ENCODE results near the gene VSX1. TPM values are rescaled to one million over a fixed set of nuclear protein-coding genes. Genes with fewer than 3 reads are reported as not detected.
A peak's percentile ranks its signal among the peaks of the same experiment; 100 is the strongest.

VSX1 gene
- total and polyA plus RNA-seq, 2 donors (not counting 1 experiment from before 2014, with no cell fraction given): not detected

- H2AFZ ChIP-seq (ENCODE audit: insufficient read depth, low read depth, low read length, poor library complexity, severe bottlenecking): peak overlapping the region; percentile 16
- H3K27me3 ChIP-seq (replicated peaks in 1 of 4; ENCODE audit: control extremely low read depth in 1 of 4, control insufficient read depth in 3 of 4, insufficient read depth in 4 of 4, low read length in 3 of 4): peaks cover 0 to 5% (median 0%) of the 10 kb centered on the region in 4 experiments
- H3K4me3 ChIP-seq (ENCODE audit: control extremely low read depth in 1 of 5, extremely low read depth in 1 of 5, insufficient read depth in 1 of 5, low read depth in 2 of 5, low read length in 4 of 5): no peak overlapping the region
- Mint-ChIP-seq H3K27me3 (no peaks in the 10 kb centered on the region), H3K4me1 (peaks cover 37% of the 10 kb centered on the region), H3K4me3 (no peak overlapping the region), H3K9me3 (ENCODE audit: insufficient read depth) (no peaks in the 10 kb centered on the region), H3K27ac (peak overlapping the region; percentile 2)
- WGBS (ENCODE audit: insufficient coverage): 55% methylated on average over 3 of the region's 7 CpGs
- ChIA-PET POLR2A (interaction anchor here (2.5 kb wide), 1 partner anchor 69 kb away, joined by 11 read pairs; the partner anchor contains the start of gene APMAP), CTCF (interaction anchor here (1.0 to 6.1 kb wide), 7 partner anchors 10 to 336 kb away, joined by 3 to 250 read pairs (median 5); partner anchors contain the start of gene APMAP)
- peak overlapping the region; percentile 26 for H3K4me2 ChIP-seq (replicated peaks; ENCODE audit: low read depth, low read length, poor library complexity, severe bottlenecking)
- H3K4me1 ChIP-seq (ENCODE audit: control insufficient read depth in 2 of 2, insufficient read depth in 2 of 2, low read length in 2 of 2): peaks cover 32 to 40% of the 10 kb centered on the region in 2 donors
- no peaks in the 10 kb centered on the region for H3K79me2 ChIP-seq (ENCODE audit: control insufficient read depth, insufficient read depth, low read length)
- H3K9ac ChIP-seq (ENCODE audit: low read length): no peak overlapping the region
- no peaks in the 10 kb centered on the region for H4K20me1 ChIP-seq (ENCODE audit: control insufficient read depth, insufficient read depth, low read length, poor library complexity, severe bottlenecking)
- DNase-seq (peak; percentile 30), ATAC-seq (ENCODE audit: low read depth) (no peak)
- H3K27ac ChIP-seq (ENCODE audit: low read length in 2 of 2): no peak overlapping the region
- H3K36me3 ChIP-seq (replicated peaks in 1 of 2; ENCODE audit: control extremely low read depth in 1 of 2, control insufficient read depth in 1 of 2, extremely low read depth in 1 of 2, insufficient read depth in 2 of 2, low read length in 1 of 2): no peaks in the 10 kb centered on the region
- no peaks in the 10 kb centered on the region for H3K9me3 ChIP-seq (ENCODE audit: control extremely low read depth in 1 of 3, control insufficient read depth in 2 of 3, insufficient read depth in 1 of 3, low read length in 2 of 3)
- TF ChIP-seq CTCF (IDR thresholded peaks at IDR 0.05) (no peak), EZH2 (IDR thresholded peaks at IDR 0.05; ENCODE audit: borderline replicate concordance, insufficient read depth, low read depth, low read length, poor library complexity, severe bottlenecking) (no peak)
- intact Hi-C loops (cut with micrococcal nuclease): loop anchor here (10.0 kb wide), 1 partner anchor 958 kb away; no protein-coding TSS in a partner anchor
These were observed 19.1 kb downstream of the VSX1 start for GRCh38 chr20:25062841-25063240.

GRCh38 chr20:25061821-25062530 is 20.0 kb downstream of the VSX1 start:
- WGBS (ENCODE audit: insufficient coverage): 98% methylated on average over 15 of the region's 15 CpGs
- no peak overlapping the region for H3K4me3 Mint-ChIP-seq

More at GRCh38 chr20:25061821-25062530, 20.0 kb downstream of the VSX1 start:
- Histone ChIP-seq H3K4me3 (ENCODE audit: control extremely low read depth in 1 of 5, extremely low read depth in 1 of 5, insufficient read depth in 1 of 5, low read depth in 2 of 5, low read length in 4 of 5) (no peak overlapping the region), H3K4me1 (ENCODE audit: control insufficient read depth in 2 of 2, insufficient read depth in 2 of 2, low read length in 2 of 2) (peaks cover 32 to 40% of the 10 kb centered on the region in 2 donors), H4K20me1 (ENCODE audit: control insufficient read depth, insufficient read depth, low read length, poor library complexity, severe bottlenecking) (no peaks in the 10 kb centered on the region), H2AFZ (ENCODE audit: insufficient read depth, low read depth, low read length, poor library complexity, severe bottlenecking) (no peak overlapping the region), H3K36me3 (replicated peaks in 1 of 2; ENCODE audit: control extremely low read depth in 1 of 2, control insufficient read depth in 1 of 2, extremely low read depth in 1 of 2, insufficient read depth in 2 of 2, low read length in 1 of 2) (no peaks in the 10 kb centered on the region), H3K27ac (ENCODE audit: low read length in 2 of 2) (no peak overlapping the region), H3K4me2 (replicated peaks; ENCODE audit: low read depth, low read length, poor library complexity, severe bottlenecking) (no peak overlapping the region), H3K9me3 (ENCODE audit: control extremely low read depth in 1 of 3, control insufficient read depth in 2 of 3, insufficient read depth in 1 of 3, low read length in 2 of 3) (no peaks in the 10 kb centered on the region), H3K27me3 (replicated peaks in 1 of 4; ENCODE audit: control extremely low read depth in 1 of 4, control insufficient read depth in 3 of 4, insufficient read depth in 4 of 4, low read length in 3 of 4) (no peaks in the 10 kb centered on the region), H3K79me2 (ENCODE audit: control insufficient read depth, insufficient read depth, low read length) (peaks cover under 1% of the 10 kb centered on the region), H3K9ac (ENCODE audit: low read length) (no peak overlapping the region)
- no peaks in the 10 kb centered on the region for H3K9me3 Mint-ChIP-seq (ENCODE audit: insufficient read depth)
- no peak for ATAC-seq (ENCODE audit: low read depth)
- intact Hi-C loops (cut with micrococcal nuclease): loop anchor here (10.0 kb wide), 1 partner anchor 957 kb away; no protein-coding TSS in a partner anchor
- ChIA-PET CTCF (interaction anchor here (1.0 to 6.1 kb wide), 6 partner anchors 9 to 337 kb away, joined by 3 to 250 read pairs (median 5); partner anchors contain the start of gene APMAP), POLR2A (interaction anchor here (2.5 kb wide), 1 partner anchor 68 kb away, joined by 11 read pairs; the partner anchor contains the start of gene APMAP)
- H3K27ac Mint-ChIP-seq: no peak overlapping the region
- H3K4me1 Mint-ChIP-seq: peaks cover 39% of the 10 kb centered on the region
- DNase-seq: no peak
- TF ChIP-seq CTCF (IDR thresholded peaks at IDR 0.05): no peak
- TF ChIP-seq EZH2 (IDR thresholded peaks at IDR 0.05; ENCODE audit: borderline replicate concordance, insufficient read depth, low read depth, low read length, poor library complexity, severe bottlenecking): no peak
- H3K27me3 Mint-ChIP-seq: no peaks in the 10 kb centered on the region

Measured in B cell (primary cell).